HepG2 (cell line): ENCODE measurements around the gene TSPAN9. TPM values are rescaled to one million over a fixed set of nuclear protein-coding genes. Genes with fewer than 3 reads are reported as not detected.
A peak's percentile ranks its signal among the peaks of the same experiment; 100 is the strongest.

Experiments used
- GABPA ChIP-seq, 2 experiments: IDR thresholded peaks; 2 replicates each; pipeline ENCODE4 v1.6.1; 2011 to 2016; ENCODE audit warnings: low read depth in 2 of 2, low read length in 1 of 2, missing biosample characterization in 1 of 2, missing genetic modification characterization in 1 of 2
- GATA4 ChIP-seq: sonication (generic); IDR thresholded peaks from 2 replicates; pipeline ENCODE4 v1.6.1; 2016; ENCODE audit warnings: antibody characterized with exemption, low read depth, borderline replicate concordance
- KDM3A ChIP-seq: IDR thresholded peaks from 2 replicates; pipeline ENCODE4 v1.6.1; 2018; ENCODE audit warnings: low read depth, missing compliant biosample characterization
- KLF13 ChIP-seq: sonication (generic); formaldehyde crosslinking; IDR thresholded peaks from 2 replicates; pipeline ENCODE4 v1.4.0; 2020; ENCODE audit warnings: mild to moderate bottlenecking, missing genetic modification reagents
- ZNF720 ChIP-seq: sonication (generic); formaldehyde crosslinking; IDR thresholded peaks from 2 replicates; pipeline ENCODE4 v1.4.0; 2020; ENCODE audit warnings: missing genetic modification reagents
- polyA plus RNA-seq, 8 experiments: library from polyadenylated mRNA; depleted of rRNA in 3 of 8; stranded (reverse) in 7 of 8; unstranded in 1 of 8; fragments of >200 nt; fragmentation: Illumina TruSeq in 4 of 8; extraction: Trizol in 4 of 8; gene quantifications; 2 replicates each; pipeline versions ENCODE4 v1.2.1 to v1.2.3, GENCODE V29; 2011 to 2016; ENCODE audit warnings: low read depth in 4 of 8, missing spikeins in 1 of 8, mixed read lengths in 1 of 8; ENCODE audit not compliant: insufficient read depth in 1 of 8
- total RNA-seq, 5 experiments: library from RNA; depleted of rRNA; stranded (reverse); fragments of >200 nt; fragmentation: Illumina TruSeq; extraction: Trizol; gene quantifications; 2 replicates each; pipeline ENCODE4 v1.2.3, GENCODE V29; 2016; ENCODE audit warnings: low read depth in 1 of 5
- TF ChIP-seq, protein P1 (sequence below): IDR thresholded peaks from 2 replicates; pipeline ENCODE4 v1.4.0; 2020; ENCODE audit warnings: mild to moderate bottlenecking, missing genetic modification reagents
- TF ChIP-seq, protein P2 (sequence below): sonication (generic); formaldehyde crosslinking; IDR thresholded peaks from 2 replicates; pipeline ENCODE4 v1.8.1; 2023; ENCODE audit warnings: mild to moderate bottlenecking, missing genetic modification reagents
- TF ChIP-seq, protein P3 (sequence below), 2 experiments: fragments of 450-650 bp in 1 of 2; sonication (generic) in 1 of 2; formaldehyde crosslinking in 1 of 2; IDR thresholded peaks; 2 replicates each; pipeline versions ENCODE4 v1.6.1 to v1.8.0; 2016 to 2022; ENCODE audit warnings: antibody characterized with exemption in 1 of 2, mild to moderate bottlenecking in 1 of 2, missing genetic modification reagents in 1 of 2
- TF ChIP-seq, protein P4 (sequence below): sonication (generic); formaldehyde crosslinking; IDR thresholded peaks from 2 replicates; pipeline ENCODE4 v1.4.0; 2020; ENCODE audit warnings: missing genetic modification reagents, borderline replicate concordance
- TF ChIP-seq, protein P5 (sequence below): sonication (generic); formaldehyde crosslinking; IDR thresholded peaks from 2 replicates; pipeline ENCODE4 v1.4.0; 2020; ENCODE audit warnings: missing genetic modification reagents, low read depth, mild to moderate bottlenecking, borderline replicate concordance

Gene TSPAN9
- total and polyA plus RNA-seq, 2 of the 13 experiments (the other 11 are each of a cell fraction or from before 2014, with no cell fraction given), result 18.1 to 42.3 TPM

DNA sequence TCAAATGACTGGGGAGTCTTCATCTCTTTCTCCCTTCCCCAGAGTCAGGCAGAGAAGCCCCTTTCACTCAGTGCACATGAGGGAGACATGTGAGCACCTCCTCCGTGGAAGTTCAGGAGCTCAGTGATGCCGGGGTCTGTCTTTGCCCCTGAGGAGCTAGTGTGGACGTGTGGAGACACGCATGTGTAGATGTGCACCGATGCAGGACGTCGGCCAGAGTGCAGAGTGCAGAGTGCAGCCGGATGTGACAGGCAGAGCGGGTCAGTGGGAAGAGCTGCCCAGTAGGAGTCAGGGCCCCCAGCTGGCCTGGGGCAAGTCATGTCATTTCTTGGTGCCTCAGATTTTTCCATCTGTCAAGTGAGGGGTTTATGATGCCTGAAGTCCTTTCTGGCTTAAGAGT lies 20.7 kb downstream of the TSPAN9 start (continued):
- TF ChIP-seq GABPA (IDR thresholded peaks at IDR 0.05; ENCODE audit: low read depth, low read length) (peak; percentile 42), GABPA (CRISPR knock-in tag; IDR thresholded peaks at IDR 0.05; ENCODE audit: low read depth) (peak; percentile 74), GATA4 (peak; percentile 27; the same call in 1 of the 2 replicates), ZNF720 (CRISPR knock-in tag) (no peak), KLF13 (CRISPR knock-in tag) (no peak), KDM3A (CRISPR knock-in tag) (0 out of 2 replicates have a peak, but pooled peaks have one; percentile 45)
- TF ChIP-seq, protein P1, sequence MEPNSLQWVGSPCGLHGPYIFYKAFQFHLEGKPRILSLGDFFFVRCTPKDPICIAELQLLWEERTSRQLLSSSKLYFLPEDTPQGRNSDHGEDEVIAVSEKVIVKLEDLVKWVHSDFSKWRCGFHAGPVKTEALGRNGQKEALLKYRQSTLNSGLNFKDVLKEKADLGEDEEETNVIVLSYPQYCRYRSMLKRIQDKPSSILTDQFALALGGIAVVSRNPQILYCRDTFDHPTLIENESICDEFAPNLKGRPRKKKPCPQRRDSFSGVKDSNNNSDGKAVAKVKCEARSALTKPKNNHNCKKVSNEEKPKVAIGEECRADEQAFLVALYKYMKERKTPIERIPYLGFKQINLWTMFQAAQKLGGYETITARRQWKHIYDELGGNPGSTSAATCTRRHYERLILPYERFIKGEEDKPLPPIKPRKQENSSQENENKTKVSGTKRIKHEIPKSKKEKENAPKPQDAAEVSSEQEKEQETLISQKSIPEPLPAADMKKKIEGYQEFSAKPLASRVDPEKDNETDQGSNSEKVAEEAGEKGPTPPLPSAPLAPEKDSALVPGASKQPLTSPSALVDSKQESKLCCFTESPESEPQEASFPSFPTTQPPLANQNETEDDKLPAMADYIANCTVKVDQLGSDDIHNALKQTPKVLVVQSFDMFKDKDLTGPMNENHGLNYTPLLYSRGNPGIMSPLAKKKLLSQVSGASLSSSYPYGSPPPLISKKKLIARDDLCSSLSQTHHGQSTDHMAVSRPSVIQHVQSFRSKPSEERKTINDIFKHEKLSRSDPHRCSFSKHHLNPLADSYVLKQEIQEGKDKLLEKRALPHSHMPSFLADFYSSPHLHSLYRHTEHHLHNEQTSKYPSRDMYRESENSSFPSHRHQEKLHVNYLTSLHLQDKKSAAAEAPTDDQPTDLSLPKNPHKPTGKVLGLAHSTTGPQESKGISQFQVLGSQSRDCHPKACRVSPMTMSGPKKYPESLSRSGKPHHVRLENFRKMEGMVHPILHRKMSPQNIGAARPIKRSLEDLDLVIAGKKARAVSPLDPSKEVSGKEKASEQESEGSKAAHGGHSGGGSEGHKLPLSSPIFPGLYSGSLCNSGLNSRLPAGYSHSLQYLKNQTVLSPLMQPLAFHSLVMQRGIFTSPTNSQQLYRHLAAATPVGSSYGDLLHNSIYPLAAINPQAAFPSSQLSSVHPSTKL (CRISPR knock-in tag), result peak; percentile 59
- TF ChIP-seq, protein P2, sequence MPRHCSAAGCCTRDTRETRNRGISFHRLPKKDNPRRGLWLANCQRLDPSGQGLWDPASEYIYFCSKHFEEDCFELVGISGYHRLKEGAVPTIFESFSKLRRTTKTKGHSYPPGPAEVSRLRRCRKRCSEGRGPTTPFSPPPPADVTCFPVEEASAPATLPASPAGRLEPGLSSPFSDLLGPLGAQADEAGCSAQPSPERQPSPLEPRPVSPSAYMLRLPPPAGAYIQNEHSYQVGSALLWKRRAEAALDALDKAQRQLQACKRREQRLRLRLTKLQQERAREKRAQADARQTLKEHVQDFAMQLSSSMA (CRISPR knock-in tag), result peak; percentile 85; the same call in 1 of the 2 replicates
- TF ChIP-seq, protein P3, sequence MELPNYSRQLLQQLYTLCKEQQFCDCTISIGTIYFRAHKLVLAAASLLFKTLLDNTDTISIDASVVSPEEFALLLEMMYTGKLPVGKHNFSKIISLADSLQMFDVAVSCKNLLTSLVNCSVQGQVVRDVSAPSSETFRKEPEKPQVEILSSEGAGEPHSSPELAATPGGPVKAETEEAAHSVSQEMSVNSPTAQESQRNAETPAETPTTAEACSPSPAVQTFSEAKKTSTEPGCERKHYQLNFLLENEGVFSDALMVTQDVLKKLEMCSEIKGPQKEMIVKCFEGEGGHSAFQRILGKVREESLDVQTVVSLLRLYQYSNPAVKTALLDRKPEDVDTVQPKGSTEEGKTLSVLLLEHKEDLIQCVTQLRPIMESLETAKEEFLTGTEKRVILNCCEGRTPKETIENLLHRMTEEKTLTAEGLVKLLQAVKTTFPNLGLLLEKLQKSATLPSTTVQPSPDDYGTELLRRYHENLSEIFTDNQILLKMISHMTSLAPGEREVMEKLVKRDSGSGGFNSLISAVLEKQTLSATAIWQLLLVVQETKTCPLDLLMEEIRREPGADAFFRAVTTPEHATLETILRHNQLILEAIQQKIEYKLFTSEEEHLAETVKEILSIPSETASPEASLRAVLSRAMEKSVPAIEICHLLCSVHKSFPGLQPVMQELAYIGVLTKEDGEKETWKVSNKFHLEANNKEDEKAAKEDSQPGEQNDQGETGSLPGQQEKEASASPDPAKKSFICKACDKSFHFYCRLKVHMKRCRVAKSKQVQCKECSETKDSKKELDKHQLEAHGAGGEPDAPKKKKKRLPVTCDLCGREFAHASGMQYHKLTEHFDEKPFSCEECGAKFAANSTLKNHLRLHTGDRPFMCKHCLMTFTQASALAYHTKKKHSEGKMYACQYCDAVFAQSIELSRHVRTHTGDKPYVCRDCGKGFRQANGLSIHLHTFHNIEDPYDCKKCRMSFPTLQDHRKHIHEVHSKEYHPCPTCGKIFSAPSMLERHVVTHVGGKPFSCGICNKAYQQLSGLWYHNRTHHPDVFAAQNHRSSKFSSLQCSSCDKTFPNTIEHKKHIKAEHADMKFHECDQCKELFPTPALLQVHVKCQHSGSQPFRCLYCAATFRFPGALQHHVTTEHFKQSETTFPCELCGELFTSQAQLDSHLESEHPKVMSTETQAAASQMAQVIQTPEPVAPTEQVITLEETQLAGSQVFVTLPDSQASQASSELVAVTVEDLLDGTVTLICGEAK (IDR thresholded peaks at IDR 0.05), result no peak
- TF ChIP-seq, protein P3 (CRISPR knock-in tag; IDR thresholded peaks at IDR 0.05), result peak; percentile 58; the same call in 1 of the 2 replicates
- TF ChIP-seq, protein P4, sequence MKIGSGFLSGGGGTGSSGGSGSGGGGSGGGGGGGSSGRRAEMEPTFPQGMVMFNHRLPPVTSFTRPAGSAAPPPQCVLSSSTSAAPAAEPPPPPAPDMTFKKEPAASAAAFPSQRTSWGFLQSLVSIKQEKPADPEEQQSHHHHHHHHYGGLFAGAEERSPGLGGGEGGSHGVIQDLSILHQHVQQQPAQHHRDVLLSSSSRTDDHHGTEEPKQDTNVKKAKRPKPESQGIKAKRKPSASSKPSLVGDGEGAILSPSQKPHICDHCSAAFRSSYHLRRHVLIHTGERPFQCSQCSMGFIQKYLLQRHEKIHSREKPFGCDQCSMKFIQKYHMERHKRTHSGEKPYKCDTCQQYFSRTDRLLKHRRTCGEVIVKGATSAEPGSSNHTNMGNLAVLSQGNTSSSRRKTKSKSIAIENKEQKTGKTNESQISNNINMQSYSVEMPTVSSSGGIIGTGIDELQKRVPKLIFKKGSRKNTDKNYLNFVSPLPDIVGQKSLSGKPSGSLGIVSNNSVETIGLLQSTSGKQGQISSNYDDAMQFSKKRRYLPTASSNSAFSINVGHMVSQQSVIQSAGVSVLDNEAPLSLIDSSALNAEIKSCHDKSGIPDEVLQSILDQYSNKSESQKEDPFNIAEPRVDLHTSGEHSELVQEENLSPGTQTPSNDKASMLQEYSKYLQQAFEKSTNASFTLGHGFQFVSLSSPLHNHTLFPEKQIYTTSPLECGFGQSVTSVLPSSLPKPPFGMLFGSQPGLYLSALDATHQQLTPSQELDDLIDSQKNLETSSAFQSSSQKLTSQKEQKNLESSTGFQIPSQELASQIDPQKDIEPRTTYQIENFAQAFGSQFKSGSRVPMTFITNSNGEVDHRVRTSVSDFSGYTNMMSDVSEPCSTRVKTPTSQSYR (CRISPR knock-in tag), result no peak
- TF ChIP-seq, protein P5, sequence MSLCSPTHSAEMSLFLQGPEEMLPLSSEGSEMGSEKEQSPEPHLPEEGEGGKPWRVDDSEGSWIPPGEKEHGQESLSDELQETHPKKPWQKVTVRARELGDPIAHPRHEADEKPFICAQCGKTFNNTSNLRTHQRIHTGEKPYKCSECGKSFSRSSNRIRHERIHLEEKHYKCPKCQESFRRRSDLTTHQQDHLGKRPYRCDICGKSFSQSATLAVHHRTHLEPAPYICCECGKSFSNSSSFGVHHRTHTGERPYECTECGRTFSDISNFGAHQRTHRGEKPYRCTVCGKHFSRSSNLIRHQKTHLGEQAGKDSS (CRISPR knock-in tag), result peak; percentile 76; the same call in 1 of the 2 replicates
